CD1c-positive myeloid dendritic cell (primary cell): ENCODE results near the gene PPP1R12C.
"Not testable (repeated sequence)": the region's sequence is repeated elsewhere in the genome, so short reads cannot be mapped to it uniquely, and the experiment has no call there.

Experiments
- DNase-seq: peaks from one replicate; pipeline ENCODE4 v3.0.0-alpha.2; 2016; ENCODE audit errors: extremely low spot score

The PPP1R12C gene

GRCh38 chr19:55076321-55076720, 41.1 kb downstream of the PPP1R12C start:
- DNase-seq, result no peak

GRCh38 chr19:55075371-55075998, 42.0 kb downstream of the PPP1R12C start, which contains the start of gene EPS8L1:
Gene EPS8L1 (plus strand): TSS chr19:55075869. CDS start chr19:55076445, 576 bp downstream.
- DNase-seq, result peak; percentile 66

- no peak for DNase-seq
These were observed 45.5 kb downstream of the PPP1R12C start for GRCh38 chr19:55071913-55072312.

- DNase-seq, result peak; percentile 42
These were observed 46.3 kb downstream of the PPP1R12C start for GRCh38 chr19:55071129-55071502.

- DNase-seq, result no peak
These were observed 46.8 kb downstream of the PPP1R12C start for GRCh38 chr19:55070466-55071128.

GRCh38 chr19:55069865-55070197, 47.6 kb downstream of the PPP1R12C start:
- DNase-seq, result no peak

- DNase-seq, result peak; percentile 51
These were observed 48.2 kb downstream of the PPP1R12C start for GRCh38 chr19:55068950-55069864.

GRCh38 chr19:55067869-55068268, 49.6 kb downstream of the PPP1R12C start:
- no peak for DNase-seq

GRCh38 chr19:55066107-55066709, 51.2 kb downstream of the PPP1R12C start:
- DNase-seq, result no peak

- not testable (repeated sequence) for DNase-seq
These were observed 51.9 kb downstream of the PPP1R12C start for GRCh38 chr19:55065516-55065915.

GRCh38 chr19:55063492-55063843, 54.0 kb downstream of the PPP1R12C start:
- no peak for DNase-seq

- peak; percentile 98 for DNase-seq
These were observed 54.5 kb downstream of the PPP1R12C start, which contains the start of gene RDH13 for GRCh38 chr19:55062735-55063491. Gene RDH13 (minus strand): TSS chr19:55063148. CDS start chr19:55063032, 116 bp downstream.

- DNase-seq, result not testable (repeated sequence)
These were observed 57.1 kb downstream of the PPP1R12C start for GRCh38 chr19:55060287-55060686.

GRCh38 chr19:55058781-55059610, 58.4 kb downstream of the PPP1R12C start:
- no peak for DNase-seq

GRCh38 chr19:55056827-55057226, 60.6 kb downstream of the PPP1R12C start:
- no peak for DNase-seq

- no peak for DNase-seq
These were observed 63.7 kb downstream of the PPP1R12C start for GRCh38 chr19:55053735-55054134.

GRCh38 chr19:55050749-55051532, 66.5 kb downstream of the PPP1R12C start:
- no peak for DNase-seq

GRCh38 chr19:55048446-55048845, 69.0 kb downstream of the PPP1R12C start:
- DNase-seq, result no peak

- DNase-seq, result no peak
These were observed 69.5 kb downstream of the PPP1R12C start for GRCh38 chr19:55047951-55048350.
